AG09319 (cell line): ENCODE measurements around the gene HLF.

Source experiments
- DNase-seq: peaks from one replicate; pipeline ENCODE4 v3.0.0-alpha.2; 2010; ENCODE audit warnings: low read depth; ENCODE audit errors: extremely low read depth
- TF ChIP-seq, protein P1 (sequence below): IDR thresholded peaks from 2 replicates; pipeline ENCODE4 v1.5.1; 2011; ENCODE audit warnings: low read depth, mild to moderate bottlenecking, inconsistent platforms, low read length, moderate library complexity

The HLF gene

DNA sequence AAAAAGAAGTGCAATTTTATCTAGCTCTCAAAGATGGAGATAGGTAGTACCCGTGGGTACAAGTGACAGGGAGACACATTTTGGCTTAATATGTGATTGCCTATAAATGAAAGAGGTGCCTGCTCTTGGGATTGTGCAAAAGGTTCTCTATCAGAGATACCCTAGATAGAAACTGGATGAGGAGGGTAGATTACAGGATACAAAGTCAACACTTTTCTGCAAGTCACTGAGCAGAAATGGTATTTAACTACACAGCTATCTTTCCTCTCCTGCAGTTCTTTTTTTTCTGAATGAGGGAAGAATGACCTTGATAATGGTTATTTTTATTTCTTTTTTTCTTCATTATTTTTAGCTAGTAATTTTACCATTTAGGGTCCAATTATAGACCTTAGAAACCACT is 89.2 kb downstream of the HLF start:
- no peak for DNase-seq
- TF ChIP-seq, protein P1, sequence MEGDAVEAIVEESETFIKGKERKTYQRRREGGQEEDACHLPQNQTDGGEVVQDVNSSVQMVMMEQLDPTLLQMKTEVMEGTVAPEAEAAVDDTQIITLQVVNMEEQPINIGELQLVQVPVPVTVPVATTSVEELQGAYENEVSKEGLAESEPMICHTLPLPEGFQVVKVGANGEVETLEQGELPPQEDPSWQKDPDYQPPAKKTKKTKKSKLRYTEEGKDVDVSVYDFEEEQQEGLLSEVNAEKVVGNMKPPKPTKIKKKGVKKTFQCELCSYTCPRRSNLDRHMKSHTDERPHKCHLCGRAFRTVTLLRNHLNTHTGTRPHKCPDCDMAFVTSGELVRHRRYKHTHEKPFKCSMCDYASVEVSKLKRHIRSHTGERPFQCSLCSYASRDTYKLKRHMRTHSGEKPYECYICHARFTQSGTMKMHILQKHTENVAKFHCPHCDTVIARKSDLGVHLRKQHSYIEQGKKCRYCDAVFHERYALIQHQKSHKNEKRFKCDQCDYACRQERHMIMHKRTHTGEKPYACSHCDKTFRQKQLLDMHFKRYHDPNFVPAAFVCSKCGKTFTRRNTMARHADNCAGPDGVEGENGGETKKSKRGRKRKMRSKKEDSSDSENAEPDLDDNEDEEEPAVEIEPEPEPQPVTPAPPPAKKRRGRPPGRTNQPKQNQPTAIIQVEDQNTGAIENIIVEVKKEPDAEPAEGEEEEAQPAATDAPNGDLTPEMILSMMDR = no peak

DNA sequence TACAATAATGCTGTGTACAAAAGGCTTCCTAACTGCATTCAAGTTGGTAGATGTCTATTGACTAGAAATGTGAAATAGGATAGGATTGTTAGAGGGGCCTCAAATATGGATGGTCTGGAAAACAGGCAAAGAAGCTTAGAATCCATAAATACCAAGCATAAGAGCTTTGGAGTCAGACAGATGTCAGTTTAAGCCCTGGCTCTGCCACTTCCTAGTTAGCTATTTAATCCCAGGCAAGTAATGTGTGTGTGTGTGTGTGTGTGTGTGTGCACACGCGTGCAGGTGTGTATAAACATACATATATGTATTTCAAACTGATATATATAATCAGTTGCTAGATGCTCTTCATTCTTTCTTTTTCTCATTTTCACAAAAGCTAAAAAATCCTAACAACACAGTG is 90.2 kb downstream of the HLF start:
- TF ChIP-seq, protein P1 = no peak
- DNase-seq = no peak

DNA sequence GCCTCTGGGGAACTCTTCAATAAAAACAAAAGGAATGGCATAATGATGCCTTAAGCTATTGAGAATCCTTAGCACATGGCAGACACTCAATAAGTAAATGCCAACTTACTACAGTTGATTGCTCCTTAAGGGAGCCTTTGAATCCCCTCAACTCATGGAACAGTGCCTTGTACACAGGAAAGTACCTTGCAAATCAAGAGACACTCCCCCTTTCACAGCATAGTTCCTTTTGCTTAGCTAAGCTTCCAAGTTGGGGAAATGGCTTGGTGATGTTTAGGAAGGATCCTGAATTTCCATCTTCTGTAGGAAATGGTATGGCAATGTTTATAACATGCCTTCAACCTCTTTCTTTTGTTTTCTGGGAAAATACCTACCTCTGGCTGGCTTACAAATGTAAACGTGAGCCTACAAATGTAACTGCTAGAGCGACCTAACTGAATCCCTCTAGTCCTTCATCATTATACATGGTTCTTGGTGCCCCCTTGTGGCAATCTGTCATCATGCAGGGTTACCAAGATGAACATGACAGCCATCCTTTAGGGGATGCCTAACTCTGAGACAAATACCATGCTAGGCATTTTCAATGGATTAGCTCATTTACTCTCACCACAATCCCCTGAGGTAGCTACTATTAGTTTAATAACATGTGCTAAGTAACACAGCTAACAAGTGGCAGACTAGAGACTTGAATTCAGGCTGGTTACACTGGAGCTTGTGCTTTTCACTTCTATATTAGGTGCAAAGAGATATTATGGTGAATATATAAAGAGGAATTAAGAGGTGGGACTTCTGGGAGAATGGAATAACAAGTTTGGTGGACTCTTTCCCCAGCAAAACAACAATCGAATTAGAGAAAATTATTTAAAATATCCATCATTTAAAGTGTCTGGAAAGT is 91.9 kb downstream of the HLF start:
- peak; percentile 25 for DNase-seq
- TF ChIP-seq, protein P1 = peak; percentile 78

DNA sequence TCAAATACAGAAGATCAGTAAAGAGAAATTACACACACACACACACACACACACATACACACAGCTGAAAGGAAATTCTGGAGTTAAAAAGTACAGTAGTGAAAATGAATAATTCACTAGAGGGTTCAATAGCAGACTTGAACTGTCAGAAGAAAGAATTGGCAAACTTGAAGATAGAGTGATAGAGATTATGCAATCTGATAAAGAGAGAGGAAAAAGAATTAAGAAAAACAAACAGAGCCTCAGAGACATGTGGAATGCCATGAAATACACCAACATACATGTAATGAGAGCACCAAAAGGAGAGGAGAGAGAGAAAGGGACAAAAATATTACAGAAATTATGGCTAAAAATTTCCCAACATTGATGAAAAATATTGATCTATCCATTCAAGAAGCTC is 96.2 kb downstream of the HLF start:
- TF ChIP-seq, protein P1 = no peak
- no peak for DNase-seq

DNA sequence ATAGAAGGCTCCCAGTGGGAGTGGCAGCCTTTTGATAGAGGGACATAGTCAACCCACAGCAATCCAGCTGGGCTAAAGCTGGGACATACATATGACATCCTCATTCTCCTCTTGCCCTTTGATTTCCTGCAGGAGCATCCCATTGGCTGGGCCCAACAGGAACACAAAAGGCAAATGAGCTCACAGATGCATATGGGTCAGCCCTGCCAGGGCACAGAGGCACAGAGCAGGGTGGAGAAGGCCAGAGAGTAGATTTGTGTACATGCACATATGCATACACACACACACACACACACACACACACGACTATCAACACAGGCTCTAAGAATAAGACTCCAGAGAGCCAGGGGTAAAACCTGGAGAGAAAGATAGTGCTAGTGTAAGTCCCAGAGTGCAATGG is 98.3 kb downstream of the HLF start:
- no peak for DNase-seq

DNA sequence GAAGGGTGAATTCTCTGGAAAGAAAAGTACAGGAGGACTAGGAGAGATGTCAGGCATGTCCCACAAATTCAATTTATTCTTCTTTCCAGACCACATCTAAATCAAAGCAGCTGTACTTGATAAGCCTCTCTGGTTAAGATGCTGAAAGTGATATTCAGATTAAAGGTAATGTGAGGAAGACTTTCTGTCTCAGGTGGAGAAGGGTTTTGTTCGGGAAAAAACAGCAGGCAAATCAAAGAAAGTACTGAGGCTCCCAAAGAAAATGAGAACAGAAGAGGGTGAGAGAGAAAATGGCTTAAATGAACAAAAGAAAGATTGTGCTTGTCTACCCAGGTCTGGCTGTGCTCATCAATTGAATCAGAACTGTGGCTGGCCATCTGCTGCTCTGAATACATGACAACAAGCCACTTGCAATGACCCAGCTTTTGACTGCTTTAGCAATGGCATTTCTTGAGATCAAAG is 101.3 kb downstream of the HLF start:
- TF ChIP-seq, protein P1 = no peak
- DNase-seq = no peak

More for the DNA sequence above, 98.3 kb downstream of the HLF start:
- TF ChIP-seq, protein P1 = no peak

DNA sequence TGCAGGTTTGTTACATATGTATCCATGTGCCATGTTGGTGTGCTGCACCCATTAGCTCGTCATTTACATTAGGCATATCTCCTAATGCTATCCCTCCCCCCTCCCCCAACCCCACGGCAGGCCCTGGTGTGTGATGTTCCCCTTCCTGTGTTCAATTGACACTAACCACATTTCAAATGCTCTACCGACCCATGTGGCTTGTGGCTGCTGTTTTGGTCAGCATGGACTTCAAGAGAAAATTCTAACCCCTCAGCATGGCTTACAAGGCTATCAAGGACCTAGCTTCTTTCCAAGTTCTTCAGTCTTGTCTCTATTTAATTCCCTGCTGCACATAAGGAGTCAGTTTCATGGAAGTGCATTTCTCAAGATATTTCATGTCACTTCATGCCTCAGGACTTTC is 103.9 kb downstream of the HLF start:
- TF ChIP-seq, protein P1 = no peak
- no peak for DNase-seq
